Mesothelial cell of epicardium (in vitro differentiated cells): ENCODE measurements around the gene EVA1B. TPM values are rescaled to one million over a fixed set of nuclear protein-coding genes. Genes with fewer than 3 reads are reported as not detected.

Experiments used
- DNase-seq, 2 experiments: peaks; one replicate each; pipeline ENCODE4 v3.0.0; 2021; ENCODE audit warnings: low spot score in 2 of 2; ENCODE audit not compliant: unreplicated experiment in 2 of 2
- H3K27ac Mint-ChIP-seq: 2 replicates; pipeline ENCODE4 v1.8.0; 2021; ENCODE audit warnings: mixed read lengths
- H3K27me3 Mint-ChIP-seq: 2 replicates; pipeline ENCODE4 v1.8.0; 2021; ENCODE audit warnings: low read depth, mixed read lengths
- H3K36me3 Mint-ChIP-seq: 2 replicates; pipeline ENCODE4 v1.8.0; 2021; ENCODE audit warnings: mixed read lengths
- H3K4me1 Mint-ChIP-seq: 2 replicates; pipeline ENCODE4 v1.8.0; 2021; ENCODE audit warnings: mixed read lengths
- H3K4me3 Mint-ChIP-seq: 2 replicates; pipeline ENCODE4 v1.8.0; 2021; ENCODE audit warnings: mild to moderate bottlenecking, moderate library complexity, mixed read lengths
- H3K9me3 Mint-ChIP-seq: 2 replicates; pipeline ENCODE4 v1.8.0; 2021; ENCODE audit warnings: mixed read lengths
- total RNA-seq: library from RNA; stranded (reverse); gene quantifications from 3 replicates; pipeline ENCODE4 v1.2.1, GENCODE V29; 2021
- TF ChIP-seq, protein P1 (sequence below): fragments of 200-600 bp; sonication (generic); IDR thresholded peaks from one replicate; pipeline ENCODE4 v1.5.0; 2021; ENCODE audit warnings: antibody characterized with exemption; ENCODE audit not compliant: unreplicated experiment

Gene EVA1B
- total RNA-seq, 1 donor from 2014 or later, result 80.4 TPM

DNA sequence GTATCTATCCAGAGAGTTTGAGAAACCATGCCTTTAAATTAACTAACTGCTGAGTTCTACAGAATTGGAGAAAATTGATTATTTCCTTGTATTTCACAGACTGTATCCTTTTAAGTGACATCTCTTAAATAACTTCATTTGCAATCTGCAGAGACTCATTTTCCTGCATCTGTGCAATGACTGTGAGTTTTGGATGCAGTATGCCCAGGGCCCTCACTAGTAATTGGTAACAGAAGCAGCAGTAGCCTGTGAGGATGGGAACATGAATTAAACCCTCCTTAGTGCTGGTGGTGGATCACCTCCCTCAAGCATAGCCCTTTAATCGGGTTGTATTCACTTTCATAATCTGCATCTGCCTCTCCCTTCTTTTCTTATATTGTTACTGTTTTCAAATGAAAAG lies 38.9 kb downstream of the EVA1B start:
- TF ChIP-seq, protein P1, sequence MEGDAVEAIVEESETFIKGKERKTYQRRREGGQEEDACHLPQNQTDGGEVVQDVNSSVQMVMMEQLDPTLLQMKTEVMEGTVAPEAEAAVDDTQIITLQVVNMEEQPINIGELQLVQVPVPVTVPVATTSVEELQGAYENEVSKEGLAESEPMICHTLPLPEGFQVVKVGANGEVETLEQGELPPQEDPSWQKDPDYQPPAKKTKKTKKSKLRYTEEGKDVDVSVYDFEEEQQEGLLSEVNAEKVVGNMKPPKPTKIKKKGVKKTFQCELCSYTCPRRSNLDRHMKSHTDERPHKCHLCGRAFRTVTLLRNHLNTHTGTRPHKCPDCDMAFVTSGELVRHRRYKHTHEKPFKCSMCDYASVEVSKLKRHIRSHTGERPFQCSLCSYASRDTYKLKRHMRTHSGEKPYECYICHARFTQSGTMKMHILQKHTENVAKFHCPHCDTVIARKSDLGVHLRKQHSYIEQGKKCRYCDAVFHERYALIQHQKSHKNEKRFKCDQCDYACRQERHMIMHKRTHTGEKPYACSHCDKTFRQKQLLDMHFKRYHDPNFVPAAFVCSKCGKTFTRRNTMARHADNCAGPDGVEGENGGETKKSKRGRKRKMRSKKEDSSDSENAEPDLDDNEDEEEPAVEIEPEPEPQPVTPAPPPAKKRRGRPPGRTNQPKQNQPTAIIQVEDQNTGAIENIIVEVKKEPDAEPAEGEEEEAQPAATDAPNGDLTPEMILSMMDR, result no peak
- Mint-ChIP-seq H3K36me3 (peaks cover 17% of the 10 kb centered on the region), H3K9me3 (no peaks in the 10 kb centered on the region), H3K27me3 (no peaks in the 10 kb centered on the region), H3K4me3 (no peak overlapping the region), H3K4me1 (peaks cover 9% of the 10 kb centered on the region), H3K27ac (peak overlapping the region; percentile 34)
- DNase-seq, result no peak

DNA sequence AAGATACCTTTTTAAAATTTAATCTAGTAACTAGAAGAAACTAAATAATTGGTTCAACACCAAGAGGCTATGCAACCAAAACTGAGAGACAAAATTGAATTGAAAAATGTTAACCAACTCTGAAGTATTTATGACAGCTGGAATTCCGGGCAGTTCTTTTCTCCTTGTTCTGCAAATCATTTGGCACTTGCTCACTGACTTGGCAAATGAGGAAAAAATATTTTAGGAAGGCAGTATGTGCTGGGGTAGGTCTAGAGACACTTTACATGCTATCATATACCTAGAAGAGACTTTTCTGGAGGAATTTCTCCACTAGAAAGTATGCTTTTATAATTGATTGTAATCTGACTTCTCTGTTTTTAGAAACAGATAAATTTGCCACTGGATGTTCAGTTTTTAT lies 39.4 kb downstream of the EVA1B start:
- peak overlapping the region; percentile 55 for H3K27ac Mint-ChIP-seq
- DNase-seq, result no peak
- no peaks in the 10 kb centered on the region for H3K27me3 Mint-ChIP-seq
- no peak overlapping the region for H3K4me3 Mint-ChIP-seq
- peaks cover 14% of the 10 kb centered on the region for H3K36me3 Mint-ChIP-seq
- TF ChIP-seq, protein P1, result no peak
- H3K9me3 Mint-ChIP-seq, result no peaks in the 10 kb centered on the region
- peaks cover 9% of the 10 kb centered on the region for H3K4me1 Mint-ChIP-seq

DNA sequence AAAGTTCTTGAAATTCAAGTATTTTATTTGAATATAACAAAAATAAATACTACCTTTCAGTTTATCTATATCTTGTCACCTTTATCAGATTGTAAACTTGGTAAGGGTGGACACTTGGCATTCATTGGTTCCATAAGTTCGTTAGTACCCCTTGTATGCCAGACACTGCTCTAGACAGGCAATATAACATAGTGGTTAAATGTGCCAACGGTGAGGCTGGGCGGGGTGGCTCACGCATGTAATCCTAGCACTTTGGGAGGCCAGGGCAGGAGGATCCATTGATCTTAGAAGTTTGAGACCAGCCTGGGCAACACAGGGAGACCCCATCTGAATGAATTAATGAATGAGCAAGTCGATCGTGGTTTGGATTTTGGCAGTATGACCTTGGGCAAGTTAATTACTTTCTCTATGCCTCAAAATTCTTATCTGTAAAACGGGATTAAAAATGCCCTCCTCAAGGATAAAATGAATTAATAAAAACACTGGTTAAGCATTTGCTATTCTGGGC lies 43.6 kb downstream of the EVA1B start:
- peak overlapping the region; percentile 20 for H3K27ac Mint-ChIP-seq
- TF ChIP-seq, protein P1, result no peak
- H3K4me1 Mint-ChIP-seq, result peaks cover 6% of the 10 kb centered on the region
- no peak for DNase-seq
- no peak overlapping the region for H3K4me3 Mint-ChIP-seq
- H3K9me3 Mint-ChIP-seq, result no peaks in the 10 kb centered on the region
- H3K27me3 Mint-ChIP-seq, result no peaks in the 10 kb centered on the region
- H3K36me3 Mint-ChIP-seq, result peaks cover 9% of the 10 kb centered on the region

DNA sequence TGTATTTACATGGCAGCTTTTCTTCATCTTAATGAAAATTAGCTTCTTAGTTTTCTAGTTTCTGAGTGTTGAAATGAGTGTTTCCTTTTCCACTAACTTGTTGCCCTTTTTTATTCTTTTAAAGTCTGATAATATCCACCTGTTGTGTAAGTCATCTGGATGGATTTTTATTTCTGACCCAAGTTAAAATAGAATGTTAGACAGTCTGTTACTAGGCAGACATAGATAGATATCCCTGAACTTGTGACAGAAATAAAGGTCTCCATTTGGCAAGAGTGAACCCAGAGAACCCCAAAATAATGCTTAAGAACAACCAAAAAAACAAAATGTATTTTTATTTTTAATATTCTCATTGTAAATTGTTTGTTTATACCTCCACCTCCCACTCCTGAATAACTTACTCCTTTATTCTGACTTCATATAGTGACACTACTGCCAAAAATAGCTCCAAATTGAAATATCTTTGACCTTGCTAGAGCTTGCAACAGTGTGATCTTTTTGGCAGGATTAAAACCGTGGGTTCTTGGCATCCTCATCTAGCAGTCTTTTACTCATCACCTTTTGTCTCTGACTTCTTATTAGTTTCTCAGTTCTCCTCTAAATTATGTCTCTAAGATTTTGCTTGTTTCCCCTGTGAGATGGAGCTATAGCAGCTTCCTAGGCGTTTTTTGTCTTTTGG lies 44.2 kb downstream of the EVA1B start:
- H3K4me1 Mint-ChIP-seq, result peaks cover 4% of the 10 kb centered on the region
- H3K9me3 Mint-ChIP-seq, result no peaks in the 10 kb centered on the region
- DNase-seq, result no peak
- no peaks in the 10 kb centered on the region for H3K27me3 Mint-ChIP-seq
- no peak overlapping the region for H3K4me3 Mint-ChIP-seq
- TF ChIP-seq, protein P1, result no peak
- peaks cover 11% of the 10 kb centered on the region for H3K36me3 Mint-ChIP-seq
- H3K27ac Mint-ChIP-seq, result peak overlapping the region; percentile 4

DNA sequence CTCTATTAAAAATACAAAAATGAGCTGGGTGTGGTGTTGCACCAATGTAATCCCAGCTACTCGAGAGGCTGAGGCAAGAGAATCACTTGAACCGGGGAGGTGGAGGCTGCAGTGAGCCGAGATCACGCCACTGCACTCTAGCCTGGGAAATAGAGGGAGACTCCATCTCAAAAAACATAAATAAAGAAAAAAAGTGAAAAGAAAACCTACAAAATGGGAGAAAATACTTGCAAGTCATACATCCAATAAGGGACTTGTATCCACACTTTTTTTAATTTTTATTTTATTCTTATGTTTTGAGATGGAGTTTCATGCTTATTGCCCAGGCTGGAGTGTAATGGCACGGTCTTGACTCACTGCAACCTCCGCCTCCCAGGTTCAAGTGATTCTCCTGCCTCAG lies 46.8 kb downstream of the EVA1B start:
- Mint-ChIP-seq H3K36me3 (peaks cover 15% of the 10 kb centered on the region), H3K9me3 (no peaks in the 10 kb centered on the region), H3K4me1 (peaks cover 7% of the 10 kb centered on the region), H3K27me3 (no peaks in the 10 kb centered on the region), H3K27ac (no peak overlapping the region), H3K4me3 (no peak overlapping the region)
- no peak for DNase-seq
- TF ChIP-seq, protein P1, result no peak
